Caki2 (cell line): ENCODE data around the gene AADACL3. TPM values are rescaled to one million over a fixed set of nuclear protein-coding genes. Genes with fewer than 3 reads are reported as not detected.
"Not testable (repeated sequence)": the region's sequence is repeated elsewhere in the genome, so short reads cannot be mapped to it uniquely, and the experiment has no call there.

ENCODE experiments used
- DNase-seq: peaks from one replicate; pipeline ENCODE4 v3.0.0-alpha.2; 2015; ENCODE audit warnings: low read depth
- in situ Hi-C: cut with HindIII; loops from 2 replicates; pipeline ENCODE4 v1.10.0; 2016; ENCODE audit warnings: low sequenced_read_pairs, low pct_unique_long_range_greater_than_20kb, mixed read lengths
- total RNA-seq: library from RNA; depleted of rRNA; stranded (reverse); fragments of >200 nt; shearing (Covaris generic); gene quantifications from 2 replicates; pipeline ENCODE4 v1.2.3, GENCODE V29; 2014; ENCODE audit warnings: low replicate concordance

The AADACL3 gene
- total RNA-seq, 1 experiment from 2014 or later: not detected

DNA sequence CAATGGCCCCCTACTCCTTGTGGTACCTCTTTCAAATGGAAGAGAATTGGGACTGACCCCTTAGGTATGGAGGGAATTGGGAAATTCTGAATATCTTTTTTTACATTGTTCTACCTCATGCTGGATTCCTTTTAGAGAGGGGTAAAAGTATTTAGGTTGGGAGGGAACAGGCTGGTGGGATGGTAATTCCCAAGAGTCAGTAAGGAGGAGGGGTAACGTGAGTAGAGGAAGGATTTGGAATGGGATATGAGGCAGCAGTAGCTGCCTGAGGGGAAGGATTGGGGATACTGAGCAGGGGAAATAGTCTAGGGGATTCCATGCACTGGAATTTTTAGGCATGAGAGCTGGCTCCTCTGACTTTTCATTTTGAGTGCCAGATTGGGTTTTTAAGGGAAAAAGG is 3.8 kb upstream of the AADACL3 start:
- DNase-seq: no peak
- in situ Hi-C loops: no loop called here

DNA sequence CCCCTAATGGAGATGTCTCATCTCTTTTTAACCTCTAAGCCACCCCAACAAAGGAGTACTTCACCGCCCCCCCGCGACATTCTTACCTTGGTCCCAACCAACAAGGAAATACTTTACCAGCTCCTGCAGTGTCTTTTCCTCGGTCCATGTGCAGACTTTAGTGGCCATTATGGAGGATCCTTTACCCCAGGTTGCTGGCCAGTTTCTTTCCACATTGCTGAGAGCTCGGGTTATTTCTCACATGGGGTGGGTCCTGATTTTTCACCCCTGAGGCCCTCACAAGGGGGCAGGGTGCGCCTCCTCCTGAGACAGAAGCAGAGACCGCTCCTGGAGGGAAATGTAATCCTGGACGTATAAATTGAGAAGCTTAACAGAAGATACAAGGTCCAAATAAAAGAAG is 3.0 kb upstream of the AADACL3 start:
- in situ Hi-C loops: no loop called here
- no peak for DNase-seq

DNA sequence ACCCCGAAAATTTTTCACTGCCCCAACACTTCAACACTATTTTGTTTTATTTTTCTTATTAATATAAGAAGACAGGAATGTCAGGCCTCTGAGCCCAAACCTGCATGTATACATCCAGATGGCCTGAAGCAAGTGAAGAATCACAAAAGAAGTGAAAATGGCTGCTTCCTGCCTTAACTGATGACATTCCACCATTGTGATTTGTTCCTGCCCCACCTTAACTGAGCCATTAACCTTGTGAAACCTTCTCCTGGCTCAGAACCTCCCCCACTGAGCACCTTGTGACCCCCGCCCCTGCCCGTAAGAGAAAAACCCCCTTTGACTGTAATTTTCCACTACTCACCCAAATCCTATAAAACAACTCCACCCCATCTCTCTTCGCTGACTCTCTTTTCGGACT is 2.3 kb upstream of the AADACL3 start:
- in situ Hi-C loops, DNase-seq: not testable (repeated sequence)

DNA sequence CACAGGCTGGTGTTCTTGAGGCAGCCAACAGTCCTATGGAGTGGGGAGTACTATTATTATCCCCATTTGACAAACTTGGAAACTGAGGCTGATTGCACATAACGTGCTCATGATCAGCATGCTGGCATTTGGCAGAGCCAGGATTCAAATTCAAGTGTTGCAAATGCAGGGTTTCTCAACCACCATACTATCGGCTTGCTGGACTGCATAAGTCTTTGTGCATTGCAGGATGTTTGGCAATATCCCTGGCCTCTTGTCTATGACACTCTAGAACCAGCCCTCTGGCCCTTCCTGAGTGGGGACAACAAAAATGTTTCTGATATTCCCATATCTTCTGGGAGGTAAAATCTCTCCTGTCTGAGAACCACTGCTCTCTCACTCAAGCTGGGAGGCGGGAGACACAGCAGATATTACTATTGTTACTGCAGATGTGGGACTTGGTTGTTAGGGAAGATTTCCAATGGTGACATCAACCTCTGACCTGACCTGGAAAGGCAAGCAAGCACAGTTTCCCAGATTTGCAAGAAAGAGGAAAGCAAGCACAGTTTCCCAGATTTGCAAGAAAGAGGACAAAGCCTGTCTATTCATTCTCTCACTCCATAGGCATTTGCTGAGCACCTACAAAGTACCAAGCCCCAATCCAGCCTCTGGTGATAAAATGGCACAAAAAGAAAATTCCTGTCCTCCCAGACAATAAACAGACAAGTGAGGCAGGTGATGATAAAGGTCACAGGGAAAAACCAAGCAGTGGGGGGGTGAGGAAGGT is 1.0 kb upstream of the AADACL3 start:
- DNase-seq: no peak
- in situ Hi-C loops: no loop called here

DNA sequence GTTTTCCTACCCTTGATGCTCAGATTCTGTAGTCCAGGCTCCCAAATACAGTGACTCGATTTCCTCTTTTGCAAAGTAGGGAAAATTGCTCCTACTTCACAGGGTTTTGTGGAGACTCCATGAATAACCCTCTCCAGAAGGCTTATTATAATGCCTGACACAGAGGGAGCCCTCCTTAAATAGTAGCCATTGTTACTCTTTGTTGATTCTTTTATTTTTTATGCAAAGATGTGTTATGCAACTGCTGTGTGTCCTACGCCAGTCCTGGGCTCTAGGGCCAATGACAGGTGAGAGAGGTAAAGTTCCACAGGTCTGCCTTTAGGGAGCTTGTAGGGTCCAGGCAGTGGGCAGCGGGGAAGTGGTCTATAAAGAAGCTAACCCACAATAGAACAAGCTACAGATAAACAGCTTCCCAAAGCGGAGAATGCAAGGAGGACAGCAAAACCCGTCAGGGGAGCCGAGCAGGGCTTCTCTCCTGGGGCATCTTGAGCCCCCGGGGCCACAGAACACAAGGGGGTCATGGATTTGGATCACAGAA is 1.5 kb downstream of the AADACL3 start:
- DNase-seq: no peak
- in situ Hi-C loops: no loop called here

DNA sequence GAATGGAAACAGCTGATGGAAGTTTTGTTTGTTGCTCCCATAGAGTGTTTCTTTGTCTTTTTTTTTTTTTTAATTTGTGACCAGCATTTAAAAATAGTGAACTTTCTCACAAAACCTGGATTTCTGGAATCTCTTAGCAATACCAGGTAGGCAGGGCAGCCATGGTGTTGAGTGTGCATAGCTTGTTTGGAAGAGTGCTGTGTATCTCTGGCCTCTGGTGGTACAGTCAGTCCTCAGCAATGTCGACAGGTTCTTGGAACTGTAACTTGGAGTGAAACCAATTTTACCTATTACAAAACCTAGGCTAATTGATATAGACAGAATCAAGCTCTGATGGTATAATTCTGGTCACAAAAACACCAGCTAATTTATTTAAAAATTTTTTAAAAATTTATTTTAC is 6.7 kb downstream of the AADACL3 start:
- in situ Hi-C loops: no loop called here
- DNase-seq: no peak

DNA sequence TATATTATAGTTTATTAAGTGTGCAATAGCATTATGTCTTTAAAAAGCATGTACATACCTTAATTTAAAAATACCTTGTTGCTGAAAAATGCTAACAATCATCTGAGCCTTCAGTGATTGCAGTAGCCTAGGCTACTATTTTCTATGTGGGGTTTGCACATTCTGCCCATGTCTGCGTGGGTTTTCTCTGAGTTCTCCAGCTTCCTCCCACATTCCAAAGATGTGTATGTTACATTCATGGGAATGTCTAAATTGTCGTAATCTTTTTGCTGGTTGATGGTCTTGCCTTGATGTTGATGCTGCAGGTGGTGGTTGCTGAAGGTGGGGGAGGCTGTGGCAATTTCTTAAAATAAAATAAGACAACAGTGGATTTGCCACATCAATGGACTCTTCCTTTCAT is 12.5 kb downstream of the AADACL3 start:
- in situ Hi-C loops: no loop called here
- DNase-seq: no peak

DNA sequence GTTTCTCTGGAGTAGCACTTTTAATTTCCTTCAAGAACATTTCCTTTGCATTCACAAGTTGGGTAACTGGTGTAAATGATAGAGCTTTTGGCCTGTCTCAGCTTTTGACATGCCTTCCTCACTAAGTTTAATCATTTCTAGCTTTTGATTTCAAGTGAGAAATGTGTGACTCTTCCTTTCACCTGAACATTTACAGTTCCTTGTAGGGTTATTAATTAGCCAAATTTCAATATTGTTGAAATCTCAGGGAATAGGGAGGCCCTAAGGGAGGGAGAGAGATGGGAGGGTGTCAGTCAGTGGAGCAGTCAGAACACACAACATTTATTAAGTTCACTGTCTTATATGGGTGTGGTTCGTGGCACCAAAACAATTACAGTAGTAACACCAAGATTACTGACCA is 14.2 kb downstream of the AADACL3 start:
- no peak for DNase-seq
- in situ Hi-C loops: no loop called here

DNA sequence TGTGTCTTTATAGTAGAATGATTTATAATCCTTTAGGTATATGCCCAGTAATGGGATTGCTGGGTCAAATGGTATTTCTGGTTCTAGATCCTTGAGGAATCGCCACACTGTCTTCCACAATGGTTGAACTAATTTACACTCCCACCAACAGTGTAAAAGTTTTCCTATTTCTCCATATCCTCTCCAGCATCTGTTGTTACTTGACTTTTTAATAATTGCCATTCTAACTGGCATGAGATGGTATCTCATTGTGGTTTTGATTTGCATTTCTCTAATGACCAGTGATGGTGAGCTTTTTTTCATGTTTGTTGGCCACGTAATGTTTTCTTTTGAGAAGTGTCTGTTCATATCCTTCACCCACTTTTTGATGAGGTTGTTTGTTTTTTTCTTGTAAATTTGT is 15.2 kb downstream of the AADACL3 start:
- in situ Hi-C loops, DNase-seq: not testable (repeated sequence)

DNA sequence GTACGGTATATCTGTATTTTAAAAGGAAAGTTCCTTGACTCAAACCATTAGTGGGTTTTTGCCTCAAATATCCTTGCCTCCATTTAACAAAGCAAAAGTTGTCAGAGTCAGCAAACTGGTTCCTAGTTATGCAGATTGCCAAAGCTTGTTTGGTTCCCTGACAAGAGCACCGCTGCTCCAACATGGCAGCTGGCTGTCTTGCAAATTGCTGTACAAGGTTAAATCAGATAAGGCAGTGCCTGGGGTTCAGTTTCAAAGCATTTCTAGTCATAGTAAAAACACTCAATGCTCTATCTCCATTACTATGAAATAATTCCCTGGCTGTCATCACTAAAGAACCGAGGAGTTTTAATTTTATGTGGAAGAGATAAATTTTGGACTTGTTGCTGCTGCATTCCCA is 18.7 kb downstream of the AADACL3 start:
- DNase-seq: no peak
- in situ Hi-C loops: no loop called here

DNA sequence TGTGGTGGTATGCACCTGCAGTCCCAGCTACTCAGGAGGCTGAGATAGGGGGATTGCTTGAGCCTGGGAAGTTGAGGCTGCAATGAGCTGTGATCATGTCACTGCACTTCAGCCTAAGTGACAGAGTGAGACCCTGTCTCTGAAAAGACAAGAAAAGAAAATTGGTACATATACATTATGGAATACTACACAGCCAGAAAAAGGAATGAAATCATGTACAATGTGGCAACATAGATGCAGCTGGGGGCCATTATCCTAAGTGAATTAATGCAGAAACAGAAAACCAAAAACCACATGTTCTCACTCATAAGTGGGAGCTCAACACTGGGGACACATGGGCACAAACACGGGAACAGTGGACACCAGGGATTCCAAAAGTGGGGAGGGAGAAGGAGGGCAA is 23.0 kb downstream of the AADACL3 start:
- in situ Hi-C loops: no loop called here
- no peak for DNase-seq

DNA sequence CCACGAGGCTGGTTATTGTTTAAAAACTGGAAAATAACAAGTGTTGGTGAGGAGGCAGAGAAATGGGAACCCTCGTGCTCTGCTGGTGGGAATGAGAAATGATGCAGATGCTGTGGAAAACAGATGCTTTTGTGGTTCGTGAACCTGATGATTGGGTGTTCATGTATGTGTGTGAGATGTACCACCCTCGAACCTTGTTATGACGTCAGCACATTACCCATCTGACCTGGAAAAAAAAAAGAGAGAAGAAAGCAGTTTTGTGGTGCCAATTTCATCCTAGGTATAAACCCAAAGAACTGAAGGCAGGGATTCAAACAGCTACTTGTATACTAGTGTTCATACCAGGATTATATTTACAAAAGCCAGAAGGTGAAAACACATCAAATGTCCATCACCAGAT is 23.7 kb downstream of the AADACL3 start:
- DNase-seq: no peak
- in situ Hi-C loops: no loop called here

DNA sequence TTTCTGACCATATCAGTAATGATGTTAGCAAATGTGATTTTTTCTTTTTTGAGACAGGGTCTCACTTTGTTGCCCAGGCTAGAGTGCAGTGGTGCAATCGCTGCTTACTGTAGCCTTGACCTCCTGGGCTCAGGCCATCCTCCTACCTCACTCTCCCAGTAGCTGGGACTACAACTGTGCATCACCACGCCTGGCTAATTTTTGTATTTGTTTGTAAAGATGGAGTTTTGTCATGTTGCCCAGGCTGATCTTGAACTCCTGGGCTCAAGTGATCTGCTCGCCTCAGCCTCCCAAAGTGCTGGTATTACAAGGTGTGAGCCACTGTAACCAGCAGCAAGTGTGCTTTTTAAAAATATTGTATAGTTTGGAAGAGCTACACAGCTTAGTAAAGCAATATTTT is 26.0 kb downstream of the AADACL3 start:
- in situ Hi-C loops: no loop called here
- DNase-seq: no peak

DNA sequence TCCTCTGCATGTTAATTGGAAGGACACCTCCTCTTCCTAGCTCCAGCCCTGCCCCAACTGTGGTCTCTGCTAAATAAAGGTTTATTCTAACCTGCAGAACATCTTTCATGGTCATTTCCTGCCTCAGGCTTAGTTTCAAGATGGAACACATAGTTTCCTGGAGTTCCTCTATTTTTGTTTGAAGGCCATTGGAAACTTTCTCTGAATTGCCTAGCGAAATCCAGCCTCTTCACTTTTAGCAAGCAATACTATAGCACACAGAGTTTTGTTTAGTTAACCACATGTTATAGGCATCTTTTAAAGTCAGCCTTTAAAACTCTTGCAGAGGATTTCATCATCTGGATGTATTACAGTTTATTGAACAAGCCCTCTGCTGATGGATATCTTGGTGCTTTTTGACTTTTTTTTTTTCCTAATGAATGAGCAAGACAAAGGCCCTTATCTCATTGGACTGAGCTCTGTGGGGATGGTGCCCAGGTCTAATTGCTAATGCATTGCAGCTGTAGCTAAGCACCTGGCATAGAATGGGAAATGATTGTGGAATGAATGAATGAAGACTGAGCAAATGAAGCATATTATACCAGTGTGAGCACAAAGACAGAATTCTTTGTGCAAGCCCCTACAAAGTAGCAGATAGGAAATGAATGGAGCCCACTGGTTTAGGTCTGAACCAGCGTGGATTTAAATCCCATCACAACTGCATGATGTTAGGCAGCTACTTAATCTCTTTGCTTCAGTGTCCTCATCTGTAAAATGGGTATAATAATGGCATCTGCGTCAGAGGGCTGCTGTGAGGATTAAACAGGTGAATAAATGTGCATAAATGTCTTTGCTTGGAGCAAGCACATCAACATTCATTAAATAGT is 29.4 kb downstream of the AADACL3 start:
- no peak for DNase-seq
- in situ Hi-C loops: no loop called here

DNA sequence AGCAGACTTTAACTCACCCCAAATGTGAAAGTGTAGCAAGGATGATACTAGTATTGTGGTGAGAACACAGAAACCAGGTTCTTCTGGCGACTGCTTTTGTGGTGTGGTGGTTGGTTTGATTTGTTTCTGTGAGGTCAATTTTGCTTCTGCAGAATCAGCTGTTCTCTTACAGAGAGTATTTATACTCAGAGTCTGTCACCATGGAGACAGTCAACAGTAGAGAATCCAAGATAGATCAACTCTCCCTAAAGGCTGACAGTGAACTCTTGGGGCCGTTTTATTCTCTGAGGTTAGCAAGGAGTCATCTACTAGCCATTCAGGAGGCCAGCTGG is 30.0 kb downstream of the AADACL3 start, which contains the start of gene CFAP107:
Gene CFAP107 (plus strand): TSS at position 209 of the 332 bp plus-strand sequence. CDS start 231 bp downstream, outside the sequence.
- no peak for DNase-seq
- in situ Hi-C loops: no loop called here

DNA sequence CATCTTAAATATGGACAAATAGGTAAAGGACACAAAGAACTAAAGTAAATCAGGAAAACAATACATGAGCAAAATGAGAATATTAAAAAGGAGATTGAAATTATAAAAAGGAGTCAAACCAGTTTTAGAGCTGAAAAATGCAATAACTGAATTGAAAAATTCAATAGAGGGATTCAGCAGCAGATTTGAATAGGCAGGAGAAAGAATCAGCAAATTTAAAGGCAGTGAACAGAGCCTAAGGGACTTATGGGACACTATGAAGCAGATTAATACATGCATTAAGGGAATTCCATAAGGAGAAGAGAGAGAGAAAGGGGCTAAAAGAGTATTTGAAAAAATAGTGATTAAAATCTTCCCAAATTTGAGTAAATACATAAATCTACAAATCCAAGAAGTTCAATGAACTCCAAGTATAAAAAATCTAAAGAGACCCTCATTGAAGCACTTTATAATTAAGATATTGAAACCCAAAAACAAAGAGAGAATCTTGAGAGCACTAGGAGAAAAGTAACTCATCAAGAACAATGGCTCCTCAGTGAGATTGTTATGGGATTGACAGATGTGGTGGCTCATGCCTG is 33.0 kb downstream of the AADACL3 start:
- DNase-seq: no peak
- in situ Hi-C loops: no loop called here

DNA sequence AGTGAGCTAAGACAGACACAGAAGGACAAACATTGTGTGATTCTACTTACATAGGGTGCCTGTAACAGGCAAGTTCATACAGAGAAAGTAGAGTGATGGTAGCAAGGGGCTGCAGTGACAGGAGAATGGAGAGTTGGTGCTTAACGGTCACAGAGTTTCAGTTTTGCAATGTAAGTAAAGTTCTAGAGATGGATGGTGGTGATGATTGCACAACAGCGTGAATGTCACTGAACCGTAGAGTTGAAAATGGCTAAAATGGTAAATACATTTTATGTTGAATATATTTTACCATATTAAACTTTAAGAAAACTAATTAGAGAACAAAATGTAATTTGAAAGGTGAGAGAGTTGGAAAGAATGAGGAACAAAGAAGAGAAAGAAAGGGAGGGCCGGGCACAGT is 38.8 kb downstream of the AADACL3 start:
- in situ Hi-C loops: no loop called here
- no peak for DNase-seq

DNA sequence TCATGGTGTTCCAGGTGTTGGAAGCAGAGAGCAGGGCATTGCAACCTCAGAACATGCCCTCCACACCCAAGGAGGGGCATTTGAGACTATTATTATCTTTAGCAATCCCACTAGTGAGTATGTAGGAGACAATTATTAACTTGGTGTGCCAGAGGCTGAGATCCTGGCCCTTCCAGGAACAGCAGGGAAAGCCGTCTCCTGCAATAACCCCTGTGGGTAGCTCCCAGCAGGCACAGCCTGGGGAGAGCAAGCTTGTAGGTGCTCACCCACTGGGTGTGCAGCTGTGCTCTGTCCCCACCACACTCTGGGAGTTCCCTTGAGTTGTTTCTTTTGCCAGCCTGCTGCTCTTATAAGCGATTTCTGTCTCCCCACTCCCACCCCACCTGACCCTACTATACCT is 40.4 kb downstream of the AADACL3 start:
- in situ Hi-C loops: no loop called here
- no peak for DNase-seq

DNA sequence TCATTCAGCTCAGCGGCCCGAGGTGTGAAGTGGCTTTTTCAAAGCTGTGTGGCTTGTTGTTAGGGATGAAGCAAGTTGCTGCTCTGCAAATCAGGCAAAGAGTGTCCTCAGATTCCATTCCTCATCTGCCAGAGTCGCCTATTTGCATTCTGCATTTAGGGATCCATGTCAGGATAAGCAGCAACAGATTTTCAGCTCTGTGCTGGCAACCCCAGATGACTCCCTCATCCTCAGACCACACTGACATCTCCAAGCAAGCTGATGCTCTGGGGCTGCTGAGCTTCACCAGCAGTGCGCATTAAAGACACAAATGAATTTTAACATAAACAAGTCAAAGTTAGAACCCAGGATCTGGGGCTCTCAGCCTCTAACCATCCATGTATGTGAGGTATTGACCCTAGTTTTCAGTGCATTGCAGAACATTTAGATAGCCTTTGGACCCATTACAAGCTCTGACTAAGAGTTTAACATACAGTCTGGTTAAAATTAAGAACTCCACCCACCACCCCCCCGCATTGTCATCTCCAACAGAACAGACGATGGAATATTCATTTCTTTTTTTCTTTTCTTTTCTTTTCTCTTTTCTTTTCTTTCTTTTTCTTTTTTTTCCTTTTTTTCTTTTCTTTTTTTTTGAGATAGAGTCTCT is 41.0 kb downstream of the AADACL3 start:
- DNase-seq: no peak

More for the DNA sequence above, 41.0 kb downstream of the AADACL3 start:
- in situ Hi-C loops: no loop called here
